RWPE1 (cell line): ENCODE measurements around the gene MYO15A.

Experiments used
- CTCF ChIA-PET: fragments of 350-600 bp; sonication (Branson Sonifier 250); formaldehyde crosslinking; extraction: SDS; loops from one replicate; lab custom pipeline; 2021; lab: Yijun Ruan, JAX
- POLR2A ChIA-PET: fragments of 400-600 bp; formaldehyde crosslinking; extraction: SDS; loops from one replicate; lab custom pipeline; 2020; ENCODE audit warnings: antibody characterized with exemption; ENCODE audit not compliant: low non-redundant PET; lab: Yijun Ruan, JAX
- DNase-seq: peaks from one replicate; pipeline ENCODE4 v3.0.0; 2012; ENCODE audit warnings: low spot score
- H3K27ac ChIP-seq: fragments of 450-650 bp; 2 replicates; pipeline ENCODE4 v1.5.1; 2017
- CTCF ChIP-seq: fragments of 450-650 bp; conservative IDR thresholded peaks from 2 replicates; pipeline ENCODE4 v1.5.1; 2017; ENCODE audit warnings: low read depth, mild to moderate bottlenecking

Gene MYO15A

GRCh38 chr17:18106211-18106610, 2.3 kb upstream of the MYO15A start:
- CTCF ChIA-PET: no interaction called here
- DNase-seq: no peak
- POLR2A ChIA-PET: interaction anchor here (0.5 kb wide), 1 partner anchor 20 kb away, joined by 3 read pairs; no protein-coding TSS in a partner anchor
- 0 out of 2 replicates have a peak overlapping the region, but pooled peaks have one; percentile 7 for H3K27ac ChIP-seq
- TF ChIP-seq CTCF: no peak

GRCh38 chr17:18107061-18107790, 1.3 kb upstream of the MYO15A start:
- ChIA-PET POLR2A (no interaction called here), CTCF (no interaction called here)
- DNase-seq: no peak
- peak overlapping the region; percentile 31 for H3K27ac ChIP-seq
- no peak for TF ChIP-seq CTCF

GRCh38 chr17:18107971-18108370, 585 bp upstream of the MYO15A start:
- CTCF ChIA-PET: no interaction called here
- no peak for TF ChIP-seq CTCF

GRCh38 chr17:18109935-18110485, 1.5 kb downstream of the MYO15A start:
- no peak overlapping the region for H3K27ac ChIP-seq
- ChIA-PET CTCF (interaction anchor here (0.8 kb wide), 1 partner anchor 108 kb away, joined by 3 read pairs; no protein-coding TSS in a partner anchor), POLR2A (no interaction called here)
- DNase-seq: no peak
- TF ChIP-seq CTCF: no peak

More at GRCh38 chr17:18107971-18108370, 585 bp upstream of the MYO15A start:
- DNase-seq: no peak
- POLR2A ChIA-PET: no interaction called here
- peak overlapping the region; percentile 31 for H3K27ac ChIP-seq

GRCh38 chr17:18110636-18111145, 2.1 kb downstream of the MYO15A start:
- DNase-seq: no peak
- CTCF ChIA-PET: interaction anchor here (0.6 to 0.8 kb wide), 2 partner anchors 107 to 248 kb away, joined by 3 read pairs; no protein-coding TSS in a partner anchor
- H3K27ac ChIP-seq: no peak overlapping the region
- TF ChIP-seq CTCF: no peak
- POLR2A ChIA-PET: no interaction called here

GRCh38 chr17:18111330-18111971, 2.9 kb downstream of the MYO15A start:
- TF ChIP-seq CTCF: no peak
- POLR2A ChIA-PET: no interaction called here
- DNase-seq: no peak
- no peak overlapping the region for H3K27ac ChIP-seq
- CTCF ChIA-PET: interaction anchor here (0.7 kb wide), 1 partner anchor 600 kb away, joined by 3 read pairs; no protein-coding TSS in a partner anchor
